A673 (cell line): Measurements from ENCODE around the gene PDSS1. TPM values are rescaled to one million over a fixed set of nuclear protein-coding genes. Genes with fewer than 3 reads are reported as not detected.

ENCODE experiments used
- BruUV-seq: library from RNA; stranded (reverse); fragments of 400-500 nt; replicated peaks from 2 replicates; lab custom pipeline; 2021; lab: Mats Ljungman, UMichigan
- CTCF ChIA-PET: fragments of 300-600 bp; sonication (Branson Sonifier 250); formaldehyde crosslinking; loops from one replicate; lab custom pipeline; 2022; ENCODE audit warnings: antibody characterized with exemption; lab: Charles Lee
- POLR2A ChIA-PET: fragments of 300-600 bp; sonication (Branson Sonifier 250); formaldehyde crosslinking; loops from one replicate; lab custom pipeline; 2022; ENCODE audit warnings: antibody characterized with exemption; ENCODE audit not compliant: low non-redundant PET; lab: Charles Lee
- DNase-seq: peaks from one replicate; pipeline ENCODE4 v3.0.0-alpha.2; 2015; ENCODE audit warnings: low spot score
- H3K27ac ChIP-seq: fragments of 200-600 bp; sonication (generic); 2 replicates; pipeline ENCODE4 v1.5.1; 2016; ENCODE audit warnings: mixed run types, low read depth, mild to moderate bottlenecking, mixed read lengths, antibody characterized with exemption, low read length; ENCODE audit not compliant: poor library complexity, severe bottlenecking
- H3K27me3 ChIP-seq: fragments of 200-600 bp; sonication (generic); replicated peaks from 2 replicates; pipeline ENCODE4 v1.6.1; 2017; ENCODE audit warnings: mixed run types, low read depth, mild to moderate bottlenecking, mixed read lengths, antibody characterized with exemption, low read length; ENCODE audit not compliant: insufficient read depth, poor library complexity
- H3K36me3 ChIP-seq: fragments of 200-600 bp; sonication (generic); 2 replicates; pipeline ENCODE4 v1.6.1; 2016; ENCODE audit warnings: mixed run types, mild to moderate bottlenecking, mixed read lengths, antibody characterized with exemption, low read length; ENCODE audit not compliant: insufficient read depth, poor library complexity, severe bottlenecking
- H3K4me1 ChIP-seq: fragments of 200-600 bp; sonication (generic); 2 replicates; pipeline ENCODE4 v1.6.1; 2017; ENCODE audit warnings: mixed run types, mild to moderate bottlenecking, mixed read lengths, antibody characterized with exemption, low read length; ENCODE audit not compliant: insufficient read depth, poor library complexity, severe bottlenecking
- H3K4me3 ChIP-seq: fragments of 200-600 bp; sonication (generic); 2 replicates; pipeline ENCODE4 v1.5.1; 2016; ENCODE audit warnings: low read depth, mixed run types, mild to moderate bottlenecking, mixed read lengths, low read length; ENCODE audit not compliant: poor library complexity, severe bottlenecking
- H3K9me3 ChIP-seq: fragments of 200-600 bp; sonication (generic); 2 replicates; pipeline ENCODE4 v1.6.1; 2016; ENCODE audit warnings: mixed run types, low read depth, mild to moderate bottlenecking, mixed read lengths, antibody characterized with exemption, low read length; ENCODE audit not compliant: poor library complexity, severe bottlenecking
- EZH2 ChIP-seq: fragments of 200-600 bp; sonication (generic); IDR thresholded peaks from 2 replicates; pipeline ENCODE4 v1.6.1; 2017; ENCODE audit warnings: borderline replicate concordance, low read depth, mild to moderate bottlenecking, mixed read lengths, antibody characterized with exemption, low read length; ENCODE audit not compliant: poor library complexity, severe bottlenecking
- intact Hi-C: fragments of 100-400 bp; cut with micrococcal nuclease; formaldehyde crosslinking; loops from one replicate; pipeline ENCODE4 v1.10.0; 2022; ENCODE audit not compliant: unreplicated experiment
- total RNA-seq: library from RNA; stranded (reverse); gene quantifications from 2 replicates; pipeline ENCODE4 v1.2.3, GENCODE V29; 2021
- TF ChIP-seq, protein P1 (sequence below): fragments of 300-800, 200-600 bp; sonication (generic); conservative IDR thresholded peaks from 2 replicates; pipeline ENCODE4 v1.5.1; 2017; ENCODE audit warnings: low read depth, mild to moderate bottlenecking, antibody characterized with exemption, low read length, moderate library complexity, mixed read lengths

The PDSS1 gene
- total RNA-seq, 1 experiment from 2014 or later = 55.4 TPM

DNA sequence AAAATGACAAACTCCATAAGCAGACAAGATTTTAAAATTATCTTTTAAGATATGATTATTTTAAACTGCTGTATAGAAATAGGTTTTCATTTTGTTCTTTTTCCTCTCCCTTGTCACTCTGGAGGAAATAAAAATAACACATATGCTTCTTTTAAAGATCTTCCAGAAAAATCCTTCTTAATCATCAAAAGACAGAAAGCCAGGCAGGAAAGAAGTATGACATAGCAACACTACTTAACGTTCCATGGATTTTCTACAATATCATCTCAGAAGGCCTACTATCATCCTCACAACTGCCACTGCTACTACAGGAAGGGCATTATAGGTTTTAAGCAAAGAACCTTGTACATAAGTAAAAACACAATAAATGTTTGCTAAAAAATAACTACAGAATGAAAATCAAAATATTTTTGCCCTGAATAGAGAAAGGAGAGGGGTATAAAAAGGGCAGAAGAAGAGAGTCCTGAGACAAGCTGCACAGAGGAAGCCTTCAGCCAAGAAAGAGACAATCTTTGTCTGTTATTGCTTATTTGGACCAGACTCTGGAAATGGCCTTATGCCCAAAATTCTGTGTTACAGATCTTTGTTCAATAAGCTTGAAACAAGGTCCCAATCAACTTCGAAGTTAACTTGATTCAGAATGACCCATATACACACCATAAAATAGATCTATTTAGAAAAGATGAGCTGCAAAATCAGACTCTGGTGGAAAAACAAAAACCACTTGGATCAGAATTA, 95.4 kb downstream of the PDSS1 start:
- Histone ChIP-seq H3K9me3 (peaks cover 6% of the 10 kb centered on the region), H3K4me3 (no peak overlapping the region), H3K4me1 (no peaks in the 10 kb centered on the region), H3K36me3 (no peaks in the 10 kb centered on the region), H3K27me3 (no peaks in the 10 kb centered on the region), H3K27ac (no peak overlapping the region)
- ChIA-PET CTCF (no interaction called here), POLR2A (no interaction called here)
- TF ChIP-seq EZH2 = no peak
- TF ChIP-seq, protein P1, sequence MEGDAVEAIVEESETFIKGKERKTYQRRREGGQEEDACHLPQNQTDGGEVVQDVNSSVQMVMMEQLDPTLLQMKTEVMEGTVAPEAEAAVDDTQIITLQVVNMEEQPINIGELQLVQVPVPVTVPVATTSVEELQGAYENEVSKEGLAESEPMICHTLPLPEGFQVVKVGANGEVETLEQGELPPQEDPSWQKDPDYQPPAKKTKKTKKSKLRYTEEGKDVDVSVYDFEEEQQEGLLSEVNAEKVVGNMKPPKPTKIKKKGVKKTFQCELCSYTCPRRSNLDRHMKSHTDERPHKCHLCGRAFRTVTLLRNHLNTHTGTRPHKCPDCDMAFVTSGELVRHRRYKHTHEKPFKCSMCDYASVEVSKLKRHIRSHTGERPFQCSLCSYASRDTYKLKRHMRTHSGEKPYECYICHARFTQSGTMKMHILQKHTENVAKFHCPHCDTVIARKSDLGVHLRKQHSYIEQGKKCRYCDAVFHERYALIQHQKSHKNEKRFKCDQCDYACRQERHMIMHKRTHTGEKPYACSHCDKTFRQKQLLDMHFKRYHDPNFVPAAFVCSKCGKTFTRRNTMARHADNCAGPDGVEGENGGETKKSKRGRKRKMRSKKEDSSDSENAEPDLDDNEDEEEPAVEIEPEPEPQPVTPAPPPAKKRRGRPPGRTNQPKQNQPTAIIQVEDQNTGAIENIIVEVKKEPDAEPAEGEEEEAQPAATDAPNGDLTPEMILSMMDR = no peak
- intact Hi-C loops = no loop called here
- no TSS peak for BruUV-seq
- DNase-seq = no peak

Other genes with a start within 250 kb of the PDSS1 start
- gene ABI1, start 163.3 kb downstream of the PDSS1 start, total RNA-seq = 66.2 and 70.5 TPM in 2 replicates